HG02973 (cell line): ENCODE results near the gene KDM5C.

ENCODE experiments used
- ATAC-seq: cut with Tn5 transposase; IDR thresholded peaks from one replicate; pipeline ENCODE4 v1.9.1; 2021; ENCODE audit warnings: moderate library complexity; ENCODE audit not compliant: unreplicated experiment

Gene KDM5C

GRCh38 chrX:53251307-53251706, 26.3 kb upstream of the KDM5C start:
- ATAC-seq: no peak

GRCh38 chrX:53250556-53250955, 25.5 kb upstream of the KDM5C start:
- ATAC-seq: no peak

GRCh38 chrX:53249408-53250042, 24.5 kb upstream of the KDM5C start:
- no peak for ATAC-seq

GRCh38 chrX:53247928-53248327, 22.9 kb upstream of the KDM5C start:
- no peak for ATAC-seq

GRCh38 chrX:53246231-53246630, 21.2 kb upstream of the KDM5C start:
- ATAC-seq: no peak

- no peak for ATAC-seq
Observed at GRCh38 chrX:53244610-53245009, 19.6 kb upstream of the KDM5C start.

- ATAC-seq: no peak
Observed at GRCh38 chrX:53242310-53242709, 17.3 kb upstream of the KDM5C start.

GRCh38 chrX:53241558-53241957, 16.6 kb upstream of the KDM5C start:
- no peak for ATAC-seq

GRCh38 chrX:53239474-53239873, 14.5 kb upstream of the KDM5C start:
- ATAC-seq: no peak

GRCh38 chrX:53237056-53237455, 12.0 kb upstream of the KDM5C start:
- no peak for ATAC-seq

- no peak for ATAC-seq
Observed at GRCh38 chrX:53236025-53236679, 11.1 kb upstream of the KDM5C start.

GRCh38 chrX:53235566-53235965, 10.6 kb upstream of the KDM5C start:
- ATAC-seq: no peak

- no peak for ATAC-seq
Observed at GRCh38 chrX:53234484-53234883, 9.5 kb upstream of the KDM5C start.

- no peak for ATAC-seq
Observed at GRCh38 chrX:53233536-53233935, 8.5 kb upstream of the KDM5C start.

GRCh38 chrX:53230116-53230515, 5.1 kb upstream of the KDM5C start:
- no peak for ATAC-seq

- ATAC-seq: no peak
Observed at GRCh38 chrX:53227224-53227765, 2.3 kb upstream of the KDM5C start.

- ATAC-seq: peak; percentile 8
Observed at GRCh38 chrX:53223955-53224859, 800 bp downstream of the KDM5C start.

- no peak for ATAC-seq
Observed at GRCh38 chrX:53223068-53223693, 1.8 kb downstream of the KDM5C start.

- no peak for ATAC-seq
Observed at GRCh38 chrX:53211391-53211978, 13.5 kb downstream of the KDM5C start.

- ATAC-seq: no peak
Observed at GRCh38 chrX:53196678-53197077, 28.3 kb downstream of the KDM5C start.

GRCh38 chrX:53195401-53195800, 29.6 kb downstream of the KDM5C start:
- ATAC-seq: no peak
